Measurements from ENCODE around the gene USP19. TPM values are rescaled to one million over a fixed set of nuclear protein-coding genes. Genes with fewer than 3 reads are reported as not detected.

Gene USP19
- total RNA-seq, 1 donor from 2014 or later: 75.3 TPM

DNA sequence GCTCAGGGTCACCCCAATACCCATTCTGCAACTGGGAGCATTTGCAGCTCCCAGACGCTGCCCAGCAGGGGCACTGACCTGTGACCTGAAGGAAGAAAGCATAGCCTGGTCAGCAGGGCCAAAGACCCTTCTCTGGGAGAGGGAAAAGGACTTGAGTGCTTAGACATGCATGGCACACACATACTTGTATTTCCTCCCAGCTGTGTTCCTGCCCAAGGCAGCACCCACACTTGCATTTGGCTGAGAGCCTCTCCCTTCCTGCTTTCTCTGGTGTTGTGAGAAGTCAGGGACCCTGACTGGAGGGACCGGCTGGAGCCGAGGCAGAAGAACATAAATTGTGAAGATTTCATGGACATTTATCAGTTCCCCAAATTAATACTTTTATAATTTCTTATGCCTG, 19.5 kb upstream of the USP19 start:
- no peak for ATAC-seq (ENCODE audit: low read depth)
- H3K4me1 Mint-ChIP-seq: no peaks in the 10 kb centered on the region

DNA sequence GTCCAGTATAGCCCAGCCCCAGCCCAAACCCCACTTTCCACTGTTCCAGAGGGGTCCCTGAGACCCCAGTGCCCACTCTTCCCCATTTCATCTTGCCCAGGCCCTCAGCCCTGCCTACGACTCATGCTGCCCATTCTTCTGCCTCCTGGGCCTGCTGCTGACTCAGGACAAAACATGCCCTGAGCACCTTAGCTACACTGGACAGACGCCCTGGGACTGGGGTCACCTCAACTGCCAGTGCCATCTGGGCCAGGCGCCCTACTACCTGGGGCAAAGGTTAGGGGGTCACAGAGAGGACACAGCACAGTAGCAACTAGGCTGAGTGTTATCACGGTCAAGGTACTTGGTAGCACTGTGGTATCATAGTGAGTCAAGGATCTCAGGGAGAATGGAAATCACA, 14.9 kb upstream of the USP19 start:
- peaks cover 2% of the 10 kb centered on the region for H3K9me3 Mint-ChIP-seq
- H3K27me3 Mint-ChIP-seq: peaks cover 18% of the 10 kb centered on the region

More for the DNA sequence above, 19.5 kb upstream of the USP19 start:
- H3K27me3 Mint-ChIP-seq: peaks cover 16% of the 10 kb centered on the region
- POLR2A ChIA-PET: no interaction called here
- DNase-seq: no peak
- intact Hi-C loops (cut with micrococcal nuclease): no loop called here
- CTCF ChIA-PET: no interaction called here
- H3K27ac Mint-ChIP-seq: no peak overlapping the region
- H3K4me3 Mint-ChIP-seq: no peak overlapping the region
- no peak for TF ChIP-seq CTCF (IDR thresholded peaks at IDR 0.05)
- no peaks in the 10 kb centered on the region for H3K36me3 Mint-ChIP-seq (ENCODE audit: low read depth)
- peaks cover 9% of the 10 kb centered on the region for H3K9me3 Mint-ChIP-seq

GRCh38 chr3:49134471-49135265, 14.0 kb upstream of the USP19 start:
- POLR2A ChIA-PET: no interaction called here
- no peak for TF ChIP-seq CTCF (IDR thresholded peaks at IDR 0.05)
- Mint-ChIP-seq H3K9me3 (no peaks in the 10 kb centered on the region), H3K27me3 (peaks cover 17% of the 10 kb centered on the region), H3K4me3 (no peak overlapping the region), H3K4me1 (peaks cover 2% of the 10 kb centered on the region), H3K36me3 (ENCODE audit: low read depth) (no peaks in the 10 kb centered on the region), H3K27ac (no peak overlapping the region)
- ATAC-seq (ENCODE audit: low read depth) (no peak), DNase-seq (no peak)
- CTCF ChIA-PET: no interaction called here
- intact Hi-C loops (cut with micrococcal nuclease): no loop called here

More for the DNA sequence above, 14.9 kb upstream of the USP19 start:
- intact Hi-C loops (cut with micrococcal nuclease): no loop called here
- H3K27ac Mint-ChIP-seq: no peak overlapping the region
- TF ChIP-seq CTCF (IDR thresholded peaks at IDR 0.05): no peak
- DNase-seq (no peak), ATAC-seq (ENCODE audit: low read depth) (no peak)
- peaks cover 2% of the 10 kb centered on the region for H3K4me1 Mint-ChIP-seq
- POLR2A ChIA-PET: no interaction called here
- no peaks in the 10 kb centered on the region for H3K36me3 Mint-ChIP-seq (ENCODE audit: low read depth)
- H3K4me3 Mint-ChIP-seq: no peak overlapping the region
- CTCF ChIA-PET: no interaction called here

DNA sequence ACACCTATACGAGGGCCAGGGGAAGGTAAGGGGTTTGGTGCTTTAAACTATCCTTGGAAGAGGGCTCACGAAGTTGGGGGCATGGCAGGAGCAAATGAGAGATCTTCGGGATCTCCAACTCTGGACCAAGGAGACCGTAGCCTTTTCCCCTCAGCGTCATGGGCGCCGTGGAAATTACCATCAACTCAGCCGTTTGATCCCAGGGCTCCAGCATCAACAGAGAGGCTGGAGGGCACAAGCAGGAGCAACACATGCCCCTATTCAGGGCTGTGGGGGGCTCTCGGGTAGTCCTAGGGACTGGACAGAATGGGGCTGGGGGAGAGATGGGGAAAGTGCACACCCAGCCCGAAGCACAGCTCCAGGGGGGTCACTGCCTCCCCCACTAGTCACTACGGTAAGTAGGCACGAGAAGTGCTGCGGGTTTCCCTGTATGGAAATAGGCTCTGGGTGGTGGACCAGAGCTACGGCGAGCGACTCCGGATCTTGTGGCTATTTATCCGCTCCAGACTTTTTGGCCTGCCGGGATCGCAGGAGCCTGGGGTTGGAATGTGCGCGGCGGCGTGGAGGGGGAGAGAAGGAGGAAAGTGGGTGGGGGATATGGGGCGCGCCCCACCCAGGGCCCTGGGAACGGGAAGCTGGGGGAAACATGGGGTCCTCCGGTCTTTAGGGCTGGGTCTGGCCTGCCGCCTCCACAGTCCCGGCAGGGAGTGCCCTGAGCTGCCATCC, 12.8 kb upstream of the USP19 start:
- ChIA-PET POLR2A (interaction anchor here (0.6 to 0.8 kb wide), 3 partner anchors 13 to 119 kb away, joined by 3 to 13 read pairs (median 4); partner anchors contain the start of gene USP19), CTCF (no interaction called here)
- peaks cover 2% of the 10 kb centered on the region for H3K4me1 Mint-ChIP-seq
- no peaks in the 10 kb centered on the region for H3K36me3 Mint-ChIP-seq (ENCODE audit: low read depth)
- H3K4me3 Mint-ChIP-seq: peak overlapping the region; percentile 44
- intact Hi-C loops (cut with micrococcal nuclease): no loop called here
- peaks cover 19% of the 10 kb centered on the region for H3K27me3 Mint-ChIP-seq
- H3K9me3 Mint-ChIP-seq: no peaks in the 10 kb centered on the region
- no peak for ATAC-seq (ENCODE audit: low read depth)
- H3K27ac Mint-ChIP-seq: no peak overlapping the region
- no peak for DNase-seq
- TF ChIP-seq CTCF (IDR thresholded peaks at IDR 0.05): no peak

DNA sequence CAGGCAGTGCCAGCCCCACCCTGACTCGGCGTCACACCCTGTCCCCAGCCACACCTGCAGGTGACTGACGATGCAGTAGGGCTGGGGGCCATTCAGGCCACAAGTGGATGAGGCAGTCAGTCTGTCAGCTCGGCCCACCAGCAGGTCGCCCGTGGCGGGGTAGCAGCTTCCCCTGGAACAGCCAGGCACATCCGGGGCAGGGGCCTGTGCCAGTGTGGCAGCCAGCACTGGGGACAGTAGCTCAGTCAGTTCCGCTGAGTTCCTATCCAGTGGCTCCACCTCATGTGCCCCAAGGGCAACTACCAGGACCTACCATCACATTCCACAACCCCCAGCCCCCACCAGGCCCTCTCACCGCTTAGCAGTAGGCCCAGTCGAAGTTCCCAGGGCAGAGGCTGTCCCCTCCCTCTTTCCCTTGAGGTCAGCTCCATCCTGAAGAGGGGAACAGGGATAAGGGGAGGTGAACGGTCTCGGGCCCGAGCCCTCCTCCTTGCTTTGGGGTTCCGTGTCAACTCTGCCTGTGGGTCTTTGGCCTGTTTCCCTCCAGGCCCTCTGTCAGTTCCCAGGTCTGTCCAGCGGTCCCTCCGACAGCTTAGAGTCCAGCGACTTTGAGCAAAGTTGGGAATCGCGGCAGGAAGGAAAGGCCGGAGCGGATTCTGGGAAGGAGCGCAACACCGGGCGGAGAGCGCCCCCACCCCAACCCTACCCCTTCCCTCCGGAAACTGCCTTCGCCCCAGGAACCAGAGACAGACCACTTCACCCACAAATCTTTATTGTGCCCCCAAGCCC, 12.0 kb upstream of the USP19 start, which contains the start of gene LAMB2:
Gene LAMB2 (minus strand): TSS at position 614 of the 789 bp plus-strand sequence. CDS start 183 bp downstream, at position 431.
- H3K9me3 Mint-ChIP-seq: no peaks in the 10 kb centered on the region
- CTCF ChIA-PET: no interaction called here
- peaks cover 2% of the 10 kb centered on the region for H3K4me1 Mint-ChIP-seq
- peaks cover 17% of the 10 kb centered on the region for H3K27me3 Mint-ChIP-seq
- POLR2A ChIA-PET: no interaction called here
- no peak for DNase-seq
- TF ChIP-seq CTCF (IDR thresholded peaks at IDR 0.05): no peak
- peak; percentile 14 for ATAC-seq (ENCODE audit: low read depth)
- peak within 1 kb of the TSS; percentile 44 for H3K4me3 Mint-ChIP-seq
- H3K36me3 Mint-ChIP-seq (ENCODE audit: low read depth): no peaks in the 10 kb centered on the region
- H3K27ac Mint-ChIP-seq: no peak within 1 kb of the TSS
- intact Hi-C loops (cut with micrococcal nuclease): no loop called here

Data from activated B cell treated with CpG ODN at 0.5 μM for 24 hours (primary cell).